ENCODE data around the gene PGM1. TPM values are rescaled to one million over a fixed set of nuclear protein-coding genes. Genes with fewer than 3 reads are reported as not detected.

The PGM1 gene
- total RNA-seq, 4 donors from 2014 or later, result 49.4 to 73.9 (median 61.5) TPM

DNA sequence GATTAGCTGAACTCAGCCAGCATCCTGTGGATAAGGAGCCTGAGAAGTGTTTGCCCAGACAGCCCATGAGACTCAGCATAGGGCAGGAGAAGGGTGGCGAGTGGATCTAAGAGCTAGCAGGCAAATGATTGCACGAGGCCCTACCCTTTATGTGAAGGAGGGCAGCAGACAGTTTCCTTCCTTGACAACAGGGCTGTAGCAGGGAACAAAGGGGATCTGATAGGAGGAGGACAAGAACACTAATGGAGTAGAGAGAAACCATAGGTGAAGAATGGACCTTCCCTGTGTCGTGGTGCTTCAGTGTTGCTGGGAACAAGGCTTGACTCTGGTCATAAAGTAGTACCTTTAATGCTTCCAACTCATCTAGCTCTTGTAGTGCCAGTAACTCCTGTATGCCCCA is 84.3 kb downstream of the PGM1 start:
- H3K27me3 ChIP-seq, result no peaks in the 10 kb centered on the region
- H3K9me3 ChIP-seq, result no peaks in the 10 kb centered on the region
- H3K4me1 ChIP-seq, result peaks cover 0 to 24% (median 15%) of the 10 kb centered on the region in 4 donors
- DNase-seq (ENCODE audit: extremely low spot score), result no peak
- WGBS, result 94% methylated on average over 3 of the region's 3 CpGs
- no peaks in the 10 kb centered on the region for H3K36me3 ChIP-seq
- H3K4me3 ChIP-seq, result no peak overlapping the region
- TF ChIP-seq, protein P1, sequence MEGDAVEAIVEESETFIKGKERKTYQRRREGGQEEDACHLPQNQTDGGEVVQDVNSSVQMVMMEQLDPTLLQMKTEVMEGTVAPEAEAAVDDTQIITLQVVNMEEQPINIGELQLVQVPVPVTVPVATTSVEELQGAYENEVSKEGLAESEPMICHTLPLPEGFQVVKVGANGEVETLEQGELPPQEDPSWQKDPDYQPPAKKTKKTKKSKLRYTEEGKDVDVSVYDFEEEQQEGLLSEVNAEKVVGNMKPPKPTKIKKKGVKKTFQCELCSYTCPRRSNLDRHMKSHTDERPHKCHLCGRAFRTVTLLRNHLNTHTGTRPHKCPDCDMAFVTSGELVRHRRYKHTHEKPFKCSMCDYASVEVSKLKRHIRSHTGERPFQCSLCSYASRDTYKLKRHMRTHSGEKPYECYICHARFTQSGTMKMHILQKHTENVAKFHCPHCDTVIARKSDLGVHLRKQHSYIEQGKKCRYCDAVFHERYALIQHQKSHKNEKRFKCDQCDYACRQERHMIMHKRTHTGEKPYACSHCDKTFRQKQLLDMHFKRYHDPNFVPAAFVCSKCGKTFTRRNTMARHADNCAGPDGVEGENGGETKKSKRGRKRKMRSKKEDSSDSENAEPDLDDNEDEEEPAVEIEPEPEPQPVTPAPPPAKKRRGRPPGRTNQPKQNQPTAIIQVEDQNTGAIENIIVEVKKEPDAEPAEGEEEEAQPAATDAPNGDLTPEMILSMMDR (IDR thresholded peaks at IDR 0.05), result no peak
- TF ChIP-seq EP300 (IDR thresholded peaks at IDR 0.05) (no peak), POLR2A (IDR thresholded peaks at IDR 0.05; ENCODE audit: low read depth) (no peak), POLR2AphosphoS5 (IDR thresholded peaks at IDR 0.05) (no peak)
- H3K27ac ChIP-seq (replicated peaks in 1 of 4), result no peak overlapping the region
- intact Hi-C loops (cut with DNase I), result no loop called here

DNA sequence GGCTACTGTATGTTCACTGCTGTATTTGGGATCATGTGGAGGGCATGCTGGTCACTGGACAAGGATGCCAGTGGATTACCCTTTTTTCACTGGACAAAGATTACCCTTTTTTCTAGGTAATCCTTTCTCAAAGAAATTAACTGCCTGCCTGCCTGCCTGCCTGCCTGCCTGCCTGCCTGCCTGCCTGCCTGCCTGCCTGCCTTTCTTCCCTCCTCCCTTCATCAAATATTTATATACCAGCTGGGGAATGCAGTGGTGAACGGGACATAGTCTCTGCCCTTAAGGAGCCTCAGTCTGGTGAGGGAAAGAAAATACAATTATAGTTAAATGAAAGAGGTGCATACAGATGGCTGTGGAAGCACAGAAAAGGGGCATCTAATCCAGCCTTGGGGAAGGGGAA is 85.0 kb downstream of the PGM1 start:
- Histone ChIP-seq H3K4me1 (peaks cover 0 to 24% (median 15%) of the 10 kb centered on the region in 4 donors), H3K27me3 (no peaks in the 10 kb centered on the region), H3K9me3 (no peaks in the 10 kb centered on the region), H3K27ac (replicated peaks in 1 of 4) (no peak overlapping the region), H3K4me3 (no peak overlapping the region), H3K36me3 (no peaks in the 10 kb centered on the region)
- intact Hi-C loops (cut with DNase I), result no loop called here
- 67% methylated on average over 1 of the region's 1 CpG for WGBS
- TF ChIP-seq, protein P1 (IDR thresholded peaks at IDR 0.05), result no peak
- TF ChIP-seq EP300 (IDR thresholded peaks at IDR 0.05), result no peak
- TF ChIP-seq POLR2AphosphoS5 (IDR thresholded peaks at IDR 0.05), result no peak
- no peak for TF ChIP-seq POLR2A (IDR thresholded peaks at IDR 0.05; ENCODE audit: low read depth)
- no peak for DNase-seq (ENCODE audit: extremely low spot score)

DNA sequence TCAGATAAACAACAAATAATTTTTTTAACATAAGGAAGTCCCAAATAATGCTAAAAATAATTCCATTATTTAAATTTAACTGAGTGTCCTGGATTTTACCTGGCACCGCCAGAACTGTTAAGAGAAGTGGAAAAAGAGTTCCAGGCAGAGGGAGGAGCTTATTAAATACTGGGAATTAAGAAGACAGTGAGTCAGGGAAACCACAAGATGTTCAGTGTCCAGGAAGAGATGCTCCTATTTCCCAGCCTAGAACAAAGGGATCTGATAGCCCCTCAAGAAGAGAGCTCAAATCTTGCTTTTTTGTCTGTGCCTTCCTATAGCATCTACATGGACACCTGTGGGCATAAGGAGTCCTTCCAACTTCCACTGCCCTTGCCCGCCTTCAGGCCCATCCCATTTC is 85.9 kb downstream of the PGM1 start:
- no peaks in the 10 kb centered on the region for H3K27me3 ChIP-seq
- H3K36me3 ChIP-seq, result no peaks in the 10 kb centered on the region
- 90% methylated on average over 2 of the region's 2 CpGs for WGBS
- H3K9me3 ChIP-seq, result no peaks in the 10 kb centered on the region
- TF ChIP-seq, protein P1 (IDR thresholded peaks at IDR 0.05), result no peak
- TF ChIP-seq POLR2AphosphoS5 (IDR thresholded peaks at IDR 0.05), result no peak
- intact Hi-C loops (cut with DNase I), result no loop called here
- H3K4me1 ChIP-seq, result peaks cover 0 to 19% (median 15%) of the 10 kb centered on the region in 4 donors
- no peak overlapping the region for H3K27ac ChIP-seq (replicated peaks in 1 of 4)
- DNase-seq (ENCODE audit: extremely low spot score), result no peak
- H3K4me3 ChIP-seq, result no peak overlapping the region

DNA sequence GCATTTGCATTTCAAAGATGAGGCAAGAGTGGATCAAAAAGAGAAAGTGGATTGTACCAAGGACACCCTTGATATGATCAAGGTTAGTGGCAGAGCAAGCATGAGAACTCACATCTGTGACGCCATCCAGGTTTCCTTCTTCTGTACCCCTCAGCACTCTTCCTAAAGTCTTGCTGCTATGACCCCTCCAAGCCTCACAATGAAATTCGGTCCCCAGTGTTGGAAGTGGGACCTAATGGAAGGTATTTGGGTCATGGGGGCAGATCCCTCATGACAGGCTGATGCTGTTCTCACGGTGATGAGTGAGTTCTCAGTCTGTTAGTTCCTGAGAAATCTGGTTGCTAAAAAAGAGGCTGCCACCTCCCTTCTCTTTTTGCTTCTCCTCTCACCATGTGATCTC is 86.4 kb downstream of the PGM1 start:
- H3K27ac ChIP-seq (replicated peaks in 1 of 4), result no peak overlapping the region
- DNase-seq (ENCODE audit: extremely low spot score), result no peak
- H3K4me3 ChIP-seq, result no peak overlapping the region
- TF ChIP-seq EP300 (IDR thresholded peaks at IDR 0.05) (no peak), POLR2A (IDR thresholded peaks at IDR 0.05; ENCODE audit: low read depth) (no peak), POLR2AphosphoS5 (IDR thresholded peaks at IDR 0.05) (no peak)
- TF ChIP-seq, protein P1 (IDR thresholded peaks at IDR 0.05), result no peak
- WGBS, result 100% methylated on average over 3 of the region's 3 CpGs
- H3K36me3 ChIP-seq, result no peaks in the 10 kb centered on the region
- H3K4me1 ChIP-seq, result peaks cover 0 to 14% (median 11%) of the 10 kb centered on the region in 4 donors
- intact Hi-C loops (cut with DNase I), result no loop called here
- H3K9me3 ChIP-seq, result no peaks in the 10 kb centered on the region
- H3K27me3 ChIP-seq, result no peaks in the 10 kb centered on the region

DNA sequence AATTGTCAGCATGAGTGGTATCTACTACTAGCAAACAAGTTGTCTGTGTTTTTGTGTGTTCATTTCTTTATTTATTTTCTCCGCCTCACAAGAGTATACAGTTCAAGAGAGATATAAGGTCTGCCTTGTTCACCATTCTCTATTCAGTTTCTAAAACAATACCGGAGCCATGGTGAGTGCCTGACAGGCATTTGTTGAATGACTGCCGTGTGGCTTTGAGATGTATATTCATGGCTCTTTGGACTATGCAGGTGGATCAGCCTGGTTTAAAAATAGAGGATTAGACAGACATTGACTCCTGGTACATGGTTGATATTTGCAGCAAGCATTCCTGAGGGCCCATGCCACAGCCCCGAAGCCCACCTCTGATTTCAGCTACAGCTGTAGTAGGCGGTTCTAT is 89.7 kb downstream of the PGM1 start:
- intact Hi-C loops (cut with DNase I), result no loop called here
- H3K4me1 ChIP-seq, result no peaks in the 10 kb centered on the region
- H3K27ac ChIP-seq (replicated peaks in 1 of 4), result no peak overlapping the region
- no peak for DNase-seq (ENCODE audit: extremely low spot score)
- H3K36me3 ChIP-seq, result no peaks in the 10 kb centered on the region
- no peaks in the 10 kb centered on the region for H3K27me3 ChIP-seq
- H3K9me3 ChIP-seq, result no peaks in the 10 kb centered on the region
- H3K4me3 ChIP-seq, result no peak overlapping the region
- WGBS, result 95% methylated on average over 5 of the region's 5 CpGs
- TF ChIP-seq POLR2A (IDR thresholded peaks at IDR 0.05; ENCODE audit: low read depth) (no peak), EP300 (IDR thresholded peaks at IDR 0.05) (no peak), POLR2AphosphoS5 (IDR thresholded peaks at IDR 0.05) (no peak)
- TF ChIP-seq, protein P1 (IDR thresholded peaks at IDR 0.05), result no peak
